Stimulated activated CD4-positive, alpha-beta T cell treated with anti-CD3 and anti-CD28 coated beads, Interleukin-15, amount 100 ng/mL, for 24 hours (primary cell): ENCODE data around the gene BPGM.
A peak's percentile ranks its signal among the peaks of the same experiment; 100 is the strongest.
"Not testable (repeated sequence)": the region's sequence is repeated elsewhere in the genome, so short reads cannot be mapped to it uniquely, and the experiment has no call there.

Source experiments
- DNase-seq: peaks from one replicate; pipeline ENCODE4 v3.0.0-alpha.2; 2020

Gene BPGM

DNA sequence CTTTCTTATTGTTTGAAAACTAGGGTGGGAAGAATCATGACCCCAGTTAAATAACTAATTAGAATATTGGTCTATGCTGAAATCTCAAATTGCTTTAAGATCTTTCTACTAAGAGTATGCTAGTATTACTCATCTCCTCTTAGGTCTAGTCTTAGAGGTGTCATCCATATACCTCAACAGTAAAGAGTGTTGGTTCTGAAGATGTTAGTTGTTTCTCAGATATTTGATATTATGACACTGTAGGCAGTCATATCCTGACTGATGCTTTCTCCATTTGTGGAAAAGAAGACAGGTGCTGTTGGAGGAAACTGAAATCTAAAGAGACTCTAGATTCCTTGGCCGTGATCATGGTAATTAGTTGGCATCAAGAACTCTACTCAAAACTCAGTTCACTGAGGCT, 21.2 kb downstream of the BPGM start:
- DNase-seq = no peak

DNA sequence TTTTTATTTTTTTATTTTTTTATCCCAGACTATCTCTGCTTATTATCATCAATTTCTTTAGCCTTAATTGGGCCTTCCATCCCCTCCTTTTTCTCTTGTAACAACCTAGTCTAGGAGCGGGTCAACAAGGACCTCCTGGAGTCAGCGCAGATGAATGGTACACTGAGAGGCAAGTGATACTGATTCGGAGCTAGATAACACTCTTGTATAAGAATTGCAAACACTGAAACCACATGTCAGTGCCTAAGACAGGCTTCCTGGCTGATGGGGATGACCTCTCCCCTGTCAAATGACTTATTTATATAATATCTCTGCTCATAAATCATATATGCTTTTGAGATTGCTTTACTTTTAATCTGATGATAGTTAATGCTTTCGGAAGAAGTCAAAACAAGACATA, 22.7 kb downstream of the BPGM start:
- no peak for DNase-seq

DNA sequence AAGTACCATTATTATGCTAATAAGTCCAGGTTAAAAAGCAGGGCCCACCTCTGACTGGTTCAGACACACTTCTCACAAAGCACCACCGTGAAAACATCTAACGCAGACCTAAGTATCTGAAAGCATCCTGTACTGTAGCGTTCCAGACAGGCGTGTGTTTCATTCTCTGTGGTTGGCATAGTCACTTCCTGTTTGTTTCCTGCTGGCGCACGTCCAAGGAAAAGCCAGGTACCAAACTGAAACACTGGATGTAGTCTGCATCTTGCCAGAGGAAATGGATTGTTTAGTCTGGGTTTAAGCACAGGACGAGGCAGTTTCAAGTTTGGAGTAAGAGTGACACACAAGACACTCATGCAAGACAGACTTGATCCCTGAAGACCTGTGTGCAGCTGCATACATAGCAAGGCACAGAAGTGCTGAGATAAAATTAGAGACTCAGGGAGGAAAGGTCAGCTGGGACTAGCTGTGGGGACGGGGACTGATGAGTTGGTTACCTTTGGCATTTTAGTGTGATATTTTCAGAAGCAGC, 23.3 kb downstream of the BPGM start:
- peak; percentile 79 for DNase-seq

DNA sequence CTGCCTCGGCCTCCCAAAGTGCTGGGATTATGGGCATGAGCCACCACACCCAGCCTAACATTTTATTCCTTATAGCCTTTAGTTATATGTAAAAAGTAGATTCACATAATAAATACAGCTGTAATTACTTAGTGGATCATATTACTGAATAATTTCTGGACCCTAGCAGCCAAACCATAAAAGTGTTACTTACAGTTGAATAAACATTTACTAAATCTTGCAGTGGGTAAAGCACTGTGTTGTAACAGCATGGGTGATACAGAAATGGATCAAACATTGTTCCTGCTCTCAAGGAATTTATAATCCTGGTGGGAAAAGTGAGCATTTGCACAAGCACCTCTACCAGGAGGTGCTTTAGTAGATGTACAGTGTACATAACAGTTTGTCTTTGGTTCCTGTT, 25.0 kb downstream of the BPGM start:
- no peak for DNase-seq

- no peak for DNase-seq
These were observed 27.8 kb downstream of the BPGM start for GRCh38 chr7:134674424-134674823.

DNA sequence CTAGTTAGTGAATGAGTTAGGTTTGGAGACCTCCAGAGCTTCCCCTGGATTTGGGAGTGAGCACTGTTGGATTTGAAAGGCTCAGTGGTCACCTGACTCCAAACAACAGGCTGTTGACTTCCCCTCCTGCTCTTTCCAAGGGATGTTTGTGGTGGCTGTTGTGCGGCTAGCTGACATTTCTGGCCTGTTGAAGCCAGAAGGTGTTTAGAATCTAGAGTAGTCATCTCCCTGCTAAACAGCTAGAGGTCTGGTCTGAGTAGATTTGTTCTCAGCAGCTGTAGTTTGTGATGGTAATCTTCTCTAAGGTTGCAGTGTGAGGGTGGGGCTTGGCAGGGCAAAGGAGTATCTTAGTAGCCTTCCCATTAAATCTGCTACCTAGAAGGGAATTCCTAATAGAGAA, 30.1 kb downstream of the BPGM start:
- DNase-seq = no peak

DNA sequence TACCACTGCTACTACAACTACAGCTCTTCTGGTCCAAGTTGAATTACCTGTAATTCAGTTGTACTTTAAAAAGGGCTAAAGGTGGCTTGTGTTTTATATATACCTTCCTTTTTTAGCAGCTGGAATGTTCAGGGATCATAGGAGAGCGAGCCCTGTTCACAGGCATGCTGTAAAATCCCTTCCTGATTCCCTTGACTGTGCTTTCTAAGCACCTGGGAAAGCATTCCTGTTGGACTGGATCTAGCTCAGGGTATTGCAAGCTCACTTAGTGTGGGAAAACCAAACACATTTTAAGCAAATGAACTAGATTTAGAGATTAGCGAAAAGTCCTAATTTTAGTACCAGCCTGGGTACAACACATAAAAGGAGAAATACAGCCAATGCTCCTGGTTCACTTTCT, 31.5 kb downstream of the BPGM start:
- DNase-seq = no peak

DNA sequence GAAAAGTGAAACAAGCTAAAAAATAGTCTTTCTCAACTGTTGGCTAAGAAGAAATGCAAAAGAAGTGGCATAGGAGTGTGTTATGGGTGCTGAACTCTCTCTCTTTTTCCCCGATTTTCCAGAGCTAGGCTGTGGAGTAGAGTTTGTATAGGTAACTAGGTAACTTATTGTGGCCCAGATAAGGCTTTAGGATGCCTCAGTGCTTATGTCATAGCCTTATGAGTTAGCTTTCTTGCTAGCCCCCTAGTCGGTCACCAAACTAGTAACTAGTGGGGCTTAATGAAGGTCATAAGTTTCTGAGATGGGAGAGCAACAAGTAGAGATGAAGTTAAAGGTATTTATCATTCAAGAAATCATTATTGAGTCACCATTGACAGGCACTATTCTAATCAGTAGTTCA, 32.4 kb downstream of the BPGM start:
- no peak for DNase-seq

GRCh38 chr7:134684165-134684564, 37.5 kb downstream of the BPGM start:
- DNase-seq = no peak

GRCh38 chr7:134685250-134685649, 38.6 kb downstream of the BPGM start:
- DNase-seq = no peak

DNA sequence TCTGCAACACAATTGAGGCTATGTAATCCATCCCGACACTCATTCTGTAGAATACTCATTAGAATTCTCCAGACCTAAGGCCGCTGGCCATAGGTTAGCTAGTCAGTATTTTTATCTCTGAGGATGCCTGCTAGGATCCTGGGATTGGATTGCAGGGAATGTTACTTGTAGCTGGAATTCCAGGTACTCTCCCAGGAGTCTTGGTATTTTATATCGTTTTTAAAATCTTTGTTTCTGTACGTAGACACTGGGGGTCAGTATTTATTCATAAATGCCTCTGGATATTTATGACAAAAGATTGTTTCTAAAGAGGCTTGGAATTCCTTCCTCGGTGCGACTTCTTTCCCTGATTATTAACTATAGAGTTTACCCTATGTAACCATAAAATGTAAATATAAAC, 40.1 kb downstream of the BPGM start:
- no peak for DNase-seq

GRCh38 chr7:134689550-134689949, 42.9 kb downstream of the BPGM start:
- DNase-seq = not testable (repeated sequence)

- DNase-seq = no peak
These were observed 43.4 kb downstream of the BPGM start for GRCh38 chr7:134690016-134690415.

GRCh38 chr7:134690614-134691504, 44.2 kb downstream of the BPGM start:
- DNase-seq = no peak

DNA sequence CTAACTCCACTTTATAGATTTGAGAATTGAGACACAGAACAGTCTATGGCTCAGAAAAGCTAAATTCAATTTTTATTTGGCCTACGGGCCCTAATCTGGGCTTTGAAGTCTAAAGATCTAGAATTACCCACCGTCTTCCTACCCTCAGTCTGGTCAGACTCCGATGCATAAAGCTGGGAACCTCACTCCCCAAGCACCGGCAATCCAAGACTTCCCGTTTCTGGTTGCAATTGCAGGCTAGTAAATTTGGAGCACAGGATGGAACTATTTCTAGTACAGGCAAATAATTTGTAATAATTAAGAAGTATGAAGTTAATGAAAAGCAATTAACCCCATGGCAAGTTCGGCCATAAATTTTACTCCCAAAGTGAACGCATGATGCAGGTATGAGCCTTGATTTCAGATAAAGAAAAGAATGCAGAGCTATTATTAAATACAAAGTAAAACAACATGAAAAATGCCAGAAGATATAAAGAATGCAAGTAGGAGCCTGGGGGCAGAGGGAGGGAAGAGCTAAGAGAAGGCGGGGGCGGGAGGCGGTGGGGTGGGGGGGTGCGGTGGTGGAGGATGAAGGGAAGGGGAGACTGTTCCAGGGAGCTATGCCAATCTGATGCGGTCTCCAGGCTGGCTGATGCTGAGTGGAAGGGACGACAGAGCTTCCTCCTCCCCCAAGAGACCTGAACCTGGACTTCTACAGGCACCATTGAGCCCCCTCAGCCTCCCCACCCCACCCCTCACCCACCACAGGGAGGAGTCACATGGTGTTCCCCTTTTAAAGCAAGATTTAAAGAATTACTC, 45.1 kb downstream of the BPGM start:
- DNase-seq = no peak

- no peak for DNase-seq
These were observed 45.7 kb downstream of the BPGM start for GRCh38 chr7:134692344-134692705.

GRCh38 chr7:134693256-134693655, 46.6 kb downstream of the BPGM start:
- DNase-seq = peak; percentile 39

- DNase-seq = no peak
These were observed 47.6 kb downstream of the BPGM start for GRCh38 chr7:134694299-134694698.

- DNase-seq = no peak
These were observed 48.1 kb downstream of the BPGM start for GRCh38 chr7:134694767-134695166.

DNA sequence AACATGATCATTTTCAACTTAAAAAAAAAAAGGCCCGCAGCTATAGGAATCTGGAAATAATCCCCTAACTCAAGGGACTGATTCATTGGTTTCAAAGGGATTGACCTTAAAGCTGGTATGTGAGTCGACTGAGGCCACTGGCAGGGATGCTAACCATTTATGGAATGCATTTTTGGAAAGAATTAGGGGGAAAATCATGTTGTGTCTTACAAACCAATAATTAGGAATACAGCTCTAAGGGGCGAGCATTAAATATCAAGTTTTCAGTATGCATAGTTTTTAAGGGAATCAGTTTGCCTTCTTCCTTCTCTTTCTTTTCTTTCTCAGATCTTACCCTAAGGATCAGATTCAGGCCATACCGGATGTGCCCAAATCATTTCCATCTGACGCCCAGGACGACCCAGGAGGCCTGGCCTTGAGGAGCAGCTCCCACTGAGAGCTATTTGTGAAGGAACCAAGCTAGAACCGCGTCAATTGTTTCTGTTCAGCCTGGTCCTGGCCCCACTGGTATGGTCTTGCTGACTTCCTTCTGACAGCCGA, 48.7 kb downstream of the BPGM start:
- no peak for DNase-seq

DNA sequence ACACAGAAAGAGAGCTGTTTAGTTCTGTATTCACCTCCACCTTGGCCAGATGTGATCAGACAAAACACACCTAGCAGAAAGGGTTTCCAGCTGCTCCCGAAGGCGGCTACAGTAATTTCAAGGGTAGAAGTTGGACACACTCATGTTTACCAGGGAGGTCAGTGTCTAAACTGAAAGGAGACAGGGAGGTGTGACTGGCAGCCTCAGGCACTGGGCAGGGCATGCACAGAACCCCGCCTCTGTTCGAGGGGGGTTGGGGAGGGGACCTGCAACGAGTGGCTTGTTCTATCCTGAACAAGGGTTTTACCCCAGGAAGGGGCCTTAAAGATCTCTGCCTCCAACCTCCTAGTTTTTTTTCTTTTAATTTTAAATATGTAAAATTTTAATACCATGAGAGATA, 49.6 kb downstream of the BPGM start:
- DNase-seq = no peak

GRCh38 chr7:134697205-134697886, 50.7 kb downstream of the BPGM start:
- no peak for DNase-seq

GRCh38 chr7:134698481-134698880, 51.8 kb downstream of the BPGM start:
- DNase-seq = no peak
